Sigmoid colon (tissue), 3 donors: Measurements from ENCODE around the gene P2RX4.

Source experiments
- POLR2A ChIP-seq, 2 donors: fragments of 450-650 bp; IDR thresholded peaks; one replicate each; pipeline ENCODE4 v1.6.1; 2016; ENCODE audit warnings: antibody characterized with exemption in 2 of 2, mild to moderate bottlenecking in 2 of 2, moderate library complexity in 2 of 2
- TF ChIP-seq, protein P1 (sequence below), 4 experiments: fragments of 450-650 bp in 3 of 4; fragments of 200-600 bp in 1 of 4; IDR thresholded peaks; one replicate each; pipeline ENCODE4 v1.5.1; 2016 to 2019; ENCODE audit warnings: antibody characterized with exemption in 4 of 4, mild to moderate bottlenecking in 3 of 4, moderate library complexity in 2 of 4

DNA sequence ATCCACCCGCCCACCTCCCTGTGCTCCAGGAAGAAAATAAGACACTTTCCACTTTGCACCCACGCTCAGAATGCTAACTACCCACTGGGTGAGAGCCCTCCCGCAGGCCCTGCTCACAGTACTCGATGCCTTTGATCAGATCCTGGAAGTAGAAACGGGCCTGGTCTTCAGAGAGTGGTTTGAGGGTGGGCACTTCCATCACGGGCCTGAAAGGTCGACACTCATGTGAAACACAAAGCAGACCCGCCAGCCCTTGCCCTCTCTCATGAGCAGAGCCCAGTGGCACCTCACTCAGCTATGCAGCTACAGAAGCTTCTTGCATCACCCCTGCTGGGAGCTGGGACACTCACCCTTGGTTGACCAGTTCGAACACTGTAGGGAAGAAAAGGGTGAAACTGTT is 45.5 kb downstream of the P2RX4 start:
- no peak for TF ChIP-seq POLR2A (IDR thresholded peaks at IDR 0.05)
- TF ChIP-seq, protein P1, sequence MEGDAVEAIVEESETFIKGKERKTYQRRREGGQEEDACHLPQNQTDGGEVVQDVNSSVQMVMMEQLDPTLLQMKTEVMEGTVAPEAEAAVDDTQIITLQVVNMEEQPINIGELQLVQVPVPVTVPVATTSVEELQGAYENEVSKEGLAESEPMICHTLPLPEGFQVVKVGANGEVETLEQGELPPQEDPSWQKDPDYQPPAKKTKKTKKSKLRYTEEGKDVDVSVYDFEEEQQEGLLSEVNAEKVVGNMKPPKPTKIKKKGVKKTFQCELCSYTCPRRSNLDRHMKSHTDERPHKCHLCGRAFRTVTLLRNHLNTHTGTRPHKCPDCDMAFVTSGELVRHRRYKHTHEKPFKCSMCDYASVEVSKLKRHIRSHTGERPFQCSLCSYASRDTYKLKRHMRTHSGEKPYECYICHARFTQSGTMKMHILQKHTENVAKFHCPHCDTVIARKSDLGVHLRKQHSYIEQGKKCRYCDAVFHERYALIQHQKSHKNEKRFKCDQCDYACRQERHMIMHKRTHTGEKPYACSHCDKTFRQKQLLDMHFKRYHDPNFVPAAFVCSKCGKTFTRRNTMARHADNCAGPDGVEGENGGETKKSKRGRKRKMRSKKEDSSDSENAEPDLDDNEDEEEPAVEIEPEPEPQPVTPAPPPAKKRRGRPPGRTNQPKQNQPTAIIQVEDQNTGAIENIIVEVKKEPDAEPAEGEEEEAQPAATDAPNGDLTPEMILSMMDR (IDR thresholded peaks at IDR 0.05), result no peak
